HG03439 (cell line): ENCODE data around the gene SERTAD1.

Source experiments
- ATAC-seq: cut with Tn5 transposase; IDR thresholded peaks from one replicate; pipeline ENCODE4 v1.9.1; 2021; ENCODE audit warnings: mild to moderate bottlenecking, moderate library complexity; ENCODE audit not compliant: unreplicated experiment

SERTAD1 gene

GRCh38 chr19:40380199-40381037 is 45.4 kb downstream of the SERTAD1 start:
- ATAC-seq = no peak

GRCh38 chr19:40379446-40380198 is 46.2 kb downstream of the SERTAD1 start:
- no peak for ATAC-seq

- no peak for ATAC-seq
These were observed 47.3 kb downstream of the SERTAD1 start for GRCh38 chr19:40378509-40378908.

GRCh38 chr19:40377876-40378385 is 47.9 kb downstream of the SERTAD1 start:
- no peak for ATAC-seq

- ATAC-seq = no peak
These were observed 49.4 kb downstream of the SERTAD1 start for GRCh38 chr19:40376286-40376862.

- ATAC-seq = no peak
These were observed 51.7 kb downstream of the SERTAD1 start for GRCh38 chr19:40374084-40374483.

- ATAC-seq = no peak
These were observed 54.0 kb downstream of the SERTAD1 start for GRCh38 chr19:40371802-40372122.
